Astrocyte (in vitro differentiated cells and primary cell): ENCODE data around the gene ELMO1. TPM values are rescaled to one million over a fixed set of nuclear protein-coding genes. Genes with fewer than 3 reads are reported as not detected.

Source experiments
- DNase-seq: peaks from one replicate; pipeline ENCODE4 v3.0.0-alpha.2; 2010; ENCODE audit warnings: low read depth
- FAIRE-seq: peaks from 2 replicates; lab custom pipeline; 2011; peaks lifted over from hg19 to GRCh38; lab: Jason Lieb, UNC
- H2AFZ ChIP-seq: 2 replicates; pipeline ENCODE4 v1.6.0; 2012; ENCODE audit warnings: low read depth, low read length, inconsistent platforms
- H3K27ac ChIP-seq: 2 replicates; pipeline ENCODE4 v1.5.1; 2011; ENCODE audit warnings: low read depth, low read length, inconsistent platforms
- H3K27me3 ChIP-seq: 2 replicates; pipeline ENCODE4 v1.6.0; 2011; ENCODE audit warnings: low read length, inconsistent platforms; ENCODE audit not compliant: insufficient read depth
- H3K36me3 ChIP-seq: 2 replicates; pipeline ENCODE4 v1.5.1; 2011; ENCODE audit warnings: low read length, inconsistent platforms; ENCODE audit not compliant: insufficient read depth
- H3K4me1 ChIP-seq: 2 replicates; pipeline ENCODE4 v1.5.1; 2011; ENCODE audit warnings: low read length, inconsistent platforms; ENCODE audit not compliant: insufficient read depth
- H3K4me2 ChIP-seq: 2 replicates; pipeline ENCODE4 v1.6.0; 2012; ENCODE audit warnings: low read length, inconsistent platforms
- H3K4me3 ChIP-seq: 2 replicates; pipeline ENCODE4 v1.5.1; 2011; ENCODE audit warnings: low read depth, mild to moderate bottlenecking, low read length, inconsistent platforms; ENCODE audit not compliant: insufficient read depth
- H3K79me2 ChIP-seq: 2 replicates; pipeline ENCODE4 v1.6.0; 2012; ENCODE audit warnings: mild to moderate bottlenecking, low read length, inconsistent platforms; ENCODE audit not compliant: insufficient read depth
- H3K9ac ChIP-seq: 2 replicates; pipeline ENCODE4 v1.6.0; 2012; ENCODE audit warnings: mild to moderate bottlenecking, low read length, inconsistent platforms
- H3K9me3 ChIP-seq: 2 replicates; pipeline ENCODE4 v1.5.1; 2012; ENCODE audit warnings: low read depth, mild to moderate bottlenecking, low read length, inconsistent platforms; ENCODE audit not compliant: insufficient read depth
- H4K20me1 ChIP-seq: 2 replicates; pipeline ENCODE4 v1.6.0; 2012; ENCODE audit warnings: low read length, inconsistent platforms; ENCODE audit not compliant: insufficient read depth
- H3K27ac Mint-ChIP-seq: one replicate; pipeline ENCODE4 v1.8.0; 2021; ENCODE audit warnings: mild to moderate bottlenecking, mixed read lengths; ENCODE audit not compliant: unreplicated experiment
- H3K27me3 Mint-ChIP-seq: one replicate; pipeline ENCODE4 v1.8.0; 2021; ENCODE audit warnings: low read depth, mixed read lengths; ENCODE audit not compliant: unreplicated experiment
- H3K36me3 Mint-ChIP-seq: one replicate; pipeline ENCODE4 v1.8.0; 2021; ENCODE audit warnings: low read depth, mixed read lengths; ENCODE audit not compliant: unreplicated experiment
- H3K4me1 Mint-ChIP-seq: one replicate; pipeline ENCODE4 v1.8.0; 2021; ENCODE audit warnings: low read depth, mixed read lengths; ENCODE audit not compliant: unreplicated experiment
- H3K4me3 Mint-ChIP-seq: one replicate; pipeline ENCODE4 v1.8.0; 2021; ENCODE audit warnings: mild to moderate bottlenecking, moderate library complexity, mixed read lengths; ENCODE audit not compliant: unreplicated experiment
- H3K9me3 Mint-ChIP-seq: one replicate; pipeline ENCODE4 v1.8.0; 2021; ENCODE audit warnings: mild to moderate bottlenecking, mixed read lengths; ENCODE audit not compliant: unreplicated experiment
- EZH2 ChIP-seq: IDR thresholded peaks from 2 replicates; pipeline ENCODE4 v1.6.1; 2012; ENCODE audit warnings: mild to moderate bottlenecking, low read length, inconsistent platforms; ENCODE audit not compliant: insufficient read depth
- total RNA-seq: library from RNA; stranded (reverse); gene quantifications from 2 replicates; pipeline ENCODE4 v1.2.1, GENCODE V29; 2021
- TF ChIP-seq, protein P1 (sequence below): IDR thresholded peaks from 2 replicates; pipeline ENCODE4 v1.5.1; 2011; ENCODE audit warnings: low read depth, mild to moderate bottlenecking, inconsistent platforms, low read length, moderate library complexity; ENCODE audit not compliant: insufficient read depth

The ELMO1 gene
- total RNA-seq, 1 donor from 2014 or later, result 20.4 TPM

- Histone ChIP-seq H2AFZ (no peak overlapping the region), H3K9ac (no peak overlapping the region), H3K27me3 (no peaks in the 10 kb centered on the region), H3K4me3 (no peak overlapping the region), H4K20me1 (no peaks in the 10 kb centered on the region), H3K27ac (no peak overlapping the region), H3K36me3 (no peaks in the 10 kb centered on the region), H3K4me1 (no peaks in the 10 kb centered on the region), H3K79me2 (no peaks in the 10 kb centered on the region), H3K9me3 (peaks cover 3% of the 10 kb centered on the region), H3K4me2 (no peak overlapping the region)
- TF ChIP-seq EZH2, result no peak
- TF ChIP-seq, protein P1, sequence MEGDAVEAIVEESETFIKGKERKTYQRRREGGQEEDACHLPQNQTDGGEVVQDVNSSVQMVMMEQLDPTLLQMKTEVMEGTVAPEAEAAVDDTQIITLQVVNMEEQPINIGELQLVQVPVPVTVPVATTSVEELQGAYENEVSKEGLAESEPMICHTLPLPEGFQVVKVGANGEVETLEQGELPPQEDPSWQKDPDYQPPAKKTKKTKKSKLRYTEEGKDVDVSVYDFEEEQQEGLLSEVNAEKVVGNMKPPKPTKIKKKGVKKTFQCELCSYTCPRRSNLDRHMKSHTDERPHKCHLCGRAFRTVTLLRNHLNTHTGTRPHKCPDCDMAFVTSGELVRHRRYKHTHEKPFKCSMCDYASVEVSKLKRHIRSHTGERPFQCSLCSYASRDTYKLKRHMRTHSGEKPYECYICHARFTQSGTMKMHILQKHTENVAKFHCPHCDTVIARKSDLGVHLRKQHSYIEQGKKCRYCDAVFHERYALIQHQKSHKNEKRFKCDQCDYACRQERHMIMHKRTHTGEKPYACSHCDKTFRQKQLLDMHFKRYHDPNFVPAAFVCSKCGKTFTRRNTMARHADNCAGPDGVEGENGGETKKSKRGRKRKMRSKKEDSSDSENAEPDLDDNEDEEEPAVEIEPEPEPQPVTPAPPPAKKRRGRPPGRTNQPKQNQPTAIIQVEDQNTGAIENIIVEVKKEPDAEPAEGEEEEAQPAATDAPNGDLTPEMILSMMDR, result no peak
- Mint-ChIP-seq H3K27ac (no peak overlapping the region), H3K27me3 (no peaks in the 10 kb centered on the region), H3K4me1 (no peaks in the 10 kb centered on the region), H3K4me3 (no peak overlapping the region), H3K9me3 (peaks cover 9% of the 10 kb centered on the region), H3K36me3 (peaks cover 15% of the 10 kb centered on the region)
- DNase-seq, result no peak
- no peak for FAIRE-seq
Measured at GRCh38 chr7:36852931-36853330, 595.7 kb downstream of the ELMO1 start.

GRCh38 chr7:36852017-36852416 lies 596.6 kb downstream of the ELMO1 start:
- H3K36me3 Mint-ChIP-seq, result peaks cover 15% of the 10 kb centered on the region
- H3K4me3 Mint-ChIP-seq, result no peak overlapping the region
- no peaks in the 10 kb centered on the region for H3K79me2 ChIP-seq
- H3K9ac ChIP-seq, result no peak overlapping the region
- no peaks in the 10 kb centered on the region for H3K27me3 Mint-ChIP-seq
- H3K4me1 ChIP-seq, result no peaks in the 10 kb centered on the region
- no peak overlapping the region for H2AFZ ChIP-seq
- FAIRE-seq (no peak), DNase-seq (no peak)
- peaks cover 3% of the 10 kb centered on the region for H3K9me3 ChIP-seq
- no peak for TF ChIP-seq EZH2
- TF ChIP-seq, protein P1, result no peak
- H3K27me3 ChIP-seq, result no peaks in the 10 kb centered on the region
- no peak overlapping the region for H3K27ac Mint-ChIP-seq
- H3K9me3 Mint-ChIP-seq, result peaks cover 12% of the 10 kb centered on the region
- H4K20me1 ChIP-seq, result no peaks in the 10 kb centered on the region
- H3K4me2 ChIP-seq, result no peak overlapping the region
- H3K27ac ChIP-seq, result no peak overlapping the region
- no peaks in the 10 kb centered on the region for H3K4me1 Mint-ChIP-seq
- no peak overlapping the region for H3K4me3 ChIP-seq
- H3K36me3 ChIP-seq, result no peaks in the 10 kb centered on the region

GRCh38 chr7:36851382-36851781 lies 597.3 kb downstream of the ELMO1 start:
- no peak for TF ChIP-seq EZH2
- TF ChIP-seq, protein P1, result no peak
- no peaks in the 10 kb centered on the region for H3K27me3 Mint-ChIP-seq
- Histone ChIP-seq H3K4me1 (no peaks in the 10 kb centered on the region), H3K4me2 (no peak overlapping the region), H3K27me3 (no peaks in the 10 kb centered on the region), H3K79me2 (no peaks in the 10 kb centered on the region), H3K27ac (no peak overlapping the region), H2AFZ (no peak overlapping the region), H3K4me3 (no peak overlapping the region), H3K9ac (no peak overlapping the region), H3K9me3 (peaks cover 3% of the 10 kb centered on the region), H3K36me3 (no peaks in the 10 kb centered on the region), H4K20me1 (no peaks in the 10 kb centered on the region)
- FAIRE-seq, result no peak
- peaks cover 15% of the 10 kb centered on the region for H3K36me3 Mint-ChIP-seq
- H3K4me1 Mint-ChIP-seq, result no peaks in the 10 kb centered on the region
- H3K4me3 Mint-ChIP-seq, result no peak overlapping the region
- DNase-seq, result no peak
- H3K27ac Mint-ChIP-seq, result no peak overlapping the region
- H3K9me3 Mint-ChIP-seq, result peaks cover 12% of the 10 kb centered on the region
